GDM1 (cell line): Measurements from ENCODE around the gene LST1.
"Not testable (repeated sequence)": the region's sequence is repeated elsewhere in the genome, so short reads cannot be mapped to it uniquely, and the experiment has no call there.

Experiments
- DNase-seq: peaks from one replicate; lab custom pipeline; 2025; lab: John Stamatoyannopoulos, UW

The LST1 gene

GRCh38 chr6:31580807-31581433 lies 5.2 kb upstream of the LST1 start:
- peak; percentile 86 for DNase-seq

GRCh38 chr6:31581434-31582229 lies 4.4 kb upstream of the LST1 start:
- no peak for DNase-seq

- no peak for DNase-seq
These were observed 3.8 kb upstream of the LST1 start, which contains the start of gene LTB for GRCh38 chr6:31582230-31582643. Gene LTB, minus strand, starts transcription at chr6:31582424. Its CDS starts 7 bp downstream, at chr6:31582417.

GRCh38 chr6:31585491-31585890 lies 586 bp upstream of the LST1 start:
- DNase-seq, result peak; percentile 50

- peak; percentile 99 for DNase-seq
These were observed 663 bp downstream of the LST1 start for GRCh38 chr6:31586599-31587281.

GRCh38 chr6:31587791-31588777 lies 2.0 kb downstream of the LST1 start:
- no peak for DNase-seq

GRCh38 chr6:31588871-31589650 lies 3.0 kb downstream of the LST1 start:
- no peak for DNase-seq

GRCh38 chr6:31590691-31591090 lies 4.6 kb downstream of the LST1 start:
- not testable (repeated sequence) for DNase-seq

- DNase-seq, result no peak
These were observed 6.3 kb downstream of the LST1 start for GRCh38 chr6:31592396-31592771.

- DNase-seq, result peak; percentile 69
These were observed 10.9 kb downstream of the LST1 start for GRCh38 chr6:31597006-31597405.

GRCh38 chr6:31607317-31607716 lies 21.2 kb downstream of the LST1 start:
- no peak for DNase-seq

- no peak for DNase-seq
These were observed 23.7 kb downstream of the LST1 start for GRCh38 chr6:31609519-31610406.

- no peak for DNase-seq
These were observed 24.9 kb downstream of the LST1 start for GRCh38 chr6:31610968-31611367.

GRCh38 chr6:31614075-31614619 lies 28.1 kb downstream of the LST1 start:
- DNase-seq, result no peak

GRCh38 chr6:31614684-31615578 lies 28.9 kb downstream of the LST1 start, which contains the start of gene AIF1:
Gene AIF1, plus strand, starts transcription at chr6:31615234. Its CDS starts 96 bp downstream, at chr6:31615330.
- peak; percentile 79 for DNase-seq

GRCh38 chr6:31615748-31616147 lies 29.7 kb downstream of the LST1 start:
- peak; percentile 96 for DNase-seq

- no peak for DNase-seq
These were observed 30.9 kb downstream of the LST1 start for GRCh38 chr6:31617010-31617409.
